ENCODE results near the gene LHB.
A peak's percentile ranks its signal among the peaks of the same experiment; 100 is the strongest.

The LHB gene

DNA sequence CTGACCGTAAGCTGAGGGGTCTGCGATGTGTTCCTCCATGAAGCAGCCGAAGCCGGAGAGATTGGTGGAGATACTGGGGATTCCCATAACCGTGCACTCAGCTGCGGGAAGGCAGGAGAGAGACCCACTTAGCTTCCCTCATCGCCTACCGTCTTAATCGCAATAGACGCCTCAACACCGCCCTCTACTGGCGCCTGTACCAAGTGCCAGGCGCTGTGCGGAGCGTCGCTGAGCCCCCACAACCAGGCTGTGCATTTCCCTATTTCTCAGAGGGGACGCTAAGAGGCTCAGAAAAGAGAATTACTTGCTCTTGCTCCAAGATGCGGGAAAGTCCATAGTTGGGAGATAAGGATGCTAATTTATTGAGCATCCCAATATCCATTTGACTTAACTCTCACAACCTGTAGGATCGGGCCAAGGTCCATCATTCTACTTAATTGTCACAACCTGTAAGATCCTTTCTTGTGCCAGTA, 45.9 kb downstream of the LHB start:
- peak; percentile 88 for DNase-seq

DNA sequence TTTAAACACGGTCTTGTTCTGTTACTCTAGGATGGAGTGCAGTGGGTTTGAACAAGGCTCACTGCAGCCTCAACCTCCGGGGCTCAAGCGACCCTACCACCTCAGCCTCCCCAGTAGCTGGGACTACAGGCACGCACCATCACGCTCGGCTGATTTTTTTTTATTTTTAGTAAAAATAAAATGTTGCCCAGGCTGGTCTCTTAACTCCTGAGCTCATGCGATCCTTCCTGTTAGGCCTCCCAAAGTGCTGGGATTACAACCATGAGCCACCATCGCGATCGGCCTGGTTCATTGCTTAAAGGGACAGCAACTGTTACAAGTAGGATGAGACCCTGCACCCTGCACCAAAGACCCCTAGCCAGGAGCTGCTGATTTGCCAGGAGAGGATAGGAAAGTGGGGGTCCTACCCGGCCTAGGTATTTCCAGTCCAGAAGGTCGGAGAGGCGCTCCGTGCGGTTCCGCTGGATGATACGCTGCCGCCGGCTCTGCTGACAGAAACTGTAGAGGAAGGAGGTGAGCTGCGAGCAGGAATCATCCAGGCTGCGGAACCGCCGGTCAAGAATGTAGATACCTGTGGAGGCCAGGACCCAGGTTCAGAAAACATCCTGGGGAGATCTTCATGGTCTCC, 46.6 kb downstream of the LHB start:
- no peak for DNase-seq

DNA sequence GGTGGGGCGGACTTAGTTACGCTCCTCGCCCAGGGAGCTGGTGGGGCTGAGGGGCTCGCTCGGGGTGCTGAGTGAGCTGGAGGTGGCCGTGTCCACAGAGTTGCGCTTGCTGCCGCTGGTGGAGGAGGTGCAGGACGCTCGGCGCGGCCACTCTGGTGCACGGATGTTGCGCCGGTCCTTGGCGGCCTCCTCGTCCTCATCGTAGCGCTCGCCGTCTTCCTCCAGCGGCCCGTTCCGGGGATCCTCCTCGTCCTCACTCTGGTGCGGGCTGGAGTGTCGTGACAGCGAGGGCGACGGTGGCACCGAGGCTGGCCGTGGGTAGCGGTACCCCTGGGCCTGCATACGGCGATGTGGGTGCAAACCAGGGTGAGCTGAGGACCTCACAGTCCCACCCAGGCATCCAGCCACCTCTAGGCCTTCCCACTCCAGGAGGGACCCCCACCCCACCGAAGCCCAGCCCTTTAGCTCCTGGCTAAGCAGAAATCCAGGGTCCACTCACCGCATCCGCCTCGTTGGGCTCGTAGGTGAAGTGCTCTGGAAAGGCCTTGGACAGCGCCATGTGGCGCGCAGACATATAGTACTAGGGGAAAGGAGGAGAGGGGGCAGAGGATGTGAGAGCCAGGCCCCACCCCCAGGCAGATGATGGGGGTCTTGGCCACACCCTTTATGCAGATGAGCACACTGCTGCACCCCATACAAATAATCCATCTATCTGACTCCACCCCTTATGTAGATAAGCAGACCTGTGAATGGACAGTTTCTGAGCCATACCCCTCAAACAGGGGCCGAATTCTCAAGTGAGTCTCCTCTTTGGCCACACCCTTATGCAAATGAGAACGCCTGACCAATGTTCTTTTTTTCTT, 47.4 kb downstream of the LHB start:
- peak; percentile 82 for DNase-seq

DNA sequence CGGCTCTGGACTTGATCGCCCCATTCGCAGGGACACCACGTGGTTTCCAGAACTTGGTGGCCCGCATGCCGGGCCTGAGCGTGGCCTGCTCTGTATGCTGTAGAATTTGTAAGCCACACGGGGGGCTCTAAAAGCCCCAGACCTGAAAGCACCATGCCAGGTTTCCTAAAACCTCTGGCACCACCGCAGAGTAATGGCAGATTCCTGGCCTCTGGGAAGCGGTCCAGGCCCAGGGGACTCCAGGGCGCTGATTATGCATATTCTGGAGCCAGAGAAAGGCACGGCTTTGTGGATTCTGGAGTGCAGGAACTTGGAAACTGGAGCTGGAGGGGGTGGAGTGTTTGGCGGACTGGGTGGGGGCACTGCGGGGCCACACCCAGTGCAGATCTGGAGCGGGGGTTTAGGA, 48.1 kb downstream of the LHB start:
- no peak for DNase-seq

DNA sequence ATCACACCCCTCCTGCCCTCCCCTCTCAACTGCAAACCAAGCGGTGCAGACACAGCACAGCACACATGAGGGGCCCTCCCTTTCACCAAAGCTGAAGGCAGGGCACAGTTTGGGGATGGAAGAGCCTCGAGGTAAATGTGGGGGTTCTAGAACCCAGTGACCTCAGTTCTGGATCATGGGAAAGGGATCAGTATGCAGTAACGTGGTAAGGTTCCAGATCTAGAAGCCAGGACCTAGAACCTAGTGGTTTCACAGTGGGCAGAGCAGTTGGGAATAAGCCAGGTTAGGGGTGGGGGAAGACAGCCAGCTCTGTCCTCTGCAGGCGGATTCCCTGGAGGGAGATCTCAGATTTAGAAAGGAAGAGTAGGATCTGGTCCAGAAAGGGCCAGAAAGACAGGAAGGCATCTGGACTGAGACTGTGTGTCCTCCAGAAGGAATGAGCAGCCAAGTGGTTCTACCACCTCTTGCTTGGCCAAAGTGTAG, 48.7 kb downstream of the LHB start:
- DNase-seq = peak; percentile 25

DNA sequence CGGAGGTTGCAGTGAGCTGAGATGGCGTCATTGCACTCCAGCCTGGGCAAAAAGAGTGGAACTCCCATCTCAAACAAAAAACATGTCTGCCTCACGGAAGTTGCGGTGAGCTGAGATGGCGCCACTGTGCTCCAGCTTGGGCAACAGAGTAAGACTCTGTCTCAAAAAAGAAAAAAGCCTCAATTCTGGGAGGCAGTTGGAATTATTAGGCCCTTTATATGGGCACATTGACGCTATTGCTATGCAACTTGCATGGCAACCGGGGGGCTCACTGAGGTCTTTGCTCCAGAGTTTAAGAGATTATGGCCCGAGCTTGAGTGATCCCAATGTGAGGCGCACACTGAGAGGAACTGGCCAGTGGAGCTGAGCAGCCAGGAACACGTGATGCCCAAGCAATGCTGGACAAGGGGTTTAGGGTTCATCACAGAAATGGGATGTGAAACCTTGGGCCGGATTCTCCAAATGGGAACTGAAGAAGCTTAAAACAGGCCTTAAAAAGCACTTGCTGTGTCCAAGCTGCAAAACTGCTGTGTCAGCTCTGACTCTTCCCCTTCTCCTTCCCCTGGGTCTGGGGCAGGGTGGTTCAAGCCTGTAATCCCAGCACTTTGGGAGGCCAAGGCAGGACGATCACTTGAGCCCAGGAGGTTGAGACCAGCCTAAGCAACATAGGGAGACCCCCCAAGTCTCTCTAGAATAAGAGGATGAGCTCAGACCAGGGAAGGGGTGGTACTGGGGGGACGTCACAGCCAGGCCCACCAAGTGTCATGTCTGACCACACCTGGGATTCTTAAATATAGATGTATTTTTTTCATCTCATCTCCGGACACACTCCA, 49.3 kb downstream of the LHB start:
- DNase-seq = peak; percentile 42

DNA sequence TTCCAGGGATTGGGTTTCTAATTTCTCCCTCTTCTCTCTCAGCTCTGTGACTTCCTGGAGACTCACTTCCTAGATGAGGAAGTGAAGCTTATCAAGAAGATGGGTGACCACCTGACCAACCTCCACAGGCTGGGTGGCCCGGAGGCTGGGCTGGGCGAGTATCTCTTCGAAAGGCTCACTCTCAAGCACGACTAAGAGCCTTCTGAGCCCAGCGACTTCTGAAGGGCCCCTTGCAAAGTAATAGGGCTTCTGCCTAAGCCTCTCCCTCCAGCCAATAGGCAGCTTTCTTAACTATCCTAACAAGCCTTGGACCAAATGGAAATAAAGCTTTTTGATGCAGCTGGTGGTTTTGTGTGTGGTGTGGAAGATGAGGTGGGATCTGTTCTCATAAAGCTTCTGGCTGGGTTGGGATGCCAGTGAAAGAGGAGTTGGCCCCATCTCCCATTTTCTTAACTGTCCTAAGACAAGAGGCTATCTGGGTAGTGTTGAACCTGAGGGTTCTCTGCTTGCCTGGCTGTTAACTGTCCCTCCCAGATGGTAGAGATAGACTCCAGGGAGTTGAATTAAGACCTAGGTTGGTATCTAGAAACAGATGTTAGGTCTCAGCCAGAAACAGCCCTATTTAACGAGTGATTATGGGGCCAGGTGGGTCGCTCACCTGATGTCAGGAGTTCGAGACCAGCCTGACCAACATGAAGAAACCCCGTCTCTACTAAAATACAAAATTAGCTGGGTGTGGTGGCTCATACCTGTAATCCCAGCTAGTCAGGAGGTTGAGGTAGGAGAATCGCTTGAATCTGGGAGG, 50.1 kb downstream of the LHB start:
- DNase-seq = peak; percentile 65
